Measurements from ENCODE around the gene ZEB1.

- TF ChIP-seq CTCF (IDR thresholded peaks at IDR 0.05; ENCODE audit: low read depth, low read length, poor library complexity, severe bottlenecking): no peak
- no peak for TF ChIP-seq EZH2phosphoT487 (IDR thresholded peaks at IDR 0.05; ENCODE audit: borderline replicate concordance, low read length)
These were observed 31.9 kb downstream of the ZEB1 start for GRCh38 chr10:31350891-31351290.

Measured in DOHH2 (cell line).